Measurements from ENCODE around the gene MAGI1. TPM values are rescaled to one million over a fixed set of nuclear protein-coding genes. Genes with fewer than 3 reads are reported as not detected.

MAGI1 gene
- total RNA-seq, 5 donors from 2014 or later (not counting 1 experiment from before 2014, with no cell fraction given), result 0.23 to 0.63 (median 0.29) TPM

DNA sequence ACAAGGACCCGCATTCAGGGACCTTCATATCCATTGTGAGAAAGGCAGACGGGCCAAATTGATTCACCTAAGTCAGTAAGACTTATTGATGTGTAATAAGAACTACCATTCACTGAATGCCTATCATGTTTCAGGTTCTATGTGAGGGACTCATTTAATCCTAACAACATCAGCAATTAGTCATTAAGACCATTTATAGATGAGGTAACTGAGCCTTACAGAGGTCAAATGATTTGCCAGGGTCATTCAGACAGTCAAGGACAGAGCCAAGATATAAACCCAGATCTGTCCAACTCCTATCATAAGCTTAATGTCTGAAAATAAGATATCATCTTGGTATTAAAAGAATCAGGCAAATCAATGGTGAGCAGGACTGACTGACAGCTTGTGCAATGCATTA lies 453.8 kb downstream of the MAGI1 start:
- Mint-ChIP-seq H3K27ac (no peak overlapping the region), H3K36me3 (no peaks in the 10 kb centered on the region), H3K27me3 (no peaks in the 10 kb centered on the region), H3K9me3 (peaks cover 0 to 2% (median 0%) of the 10 kb centered on the region in 3 donors), H3K4me1 (no peaks in the 10 kb centered on the region), H3K4me3 (no peak overlapping the region)
- Histone ChIP-seq H3K27ac (ENCODE audit: low read length) (no peak overlapping the region), H3K27me3 (replicated peaks in 1 of 2; ENCODE audit: control insufficient read depth in 2 of 2, extremely low read depth in 1 of 2, insufficient read depth in 2 of 2, low read length in 1 of 2) (no peaks in the 10 kb centered on the region), H3K4me1 (ENCODE audit: control insufficient read depth in 1 of 2, extremely low read depth in 1 of 2, insufficient read depth in 2 of 2, low read length in 2 of 2) (no peaks in the 10 kb centered on the region), H3K36me3 (ENCODE audit: control insufficient read depth in 2 of 2, extremely low read depth in 1 of 2, insufficient read depth in 1 of 2, low read length in 1 of 2) (no peaks in the 10 kb centered on the region), H3K4me3 (ENCODE audit: control insufficient read depth in 1 of 2, extremely low read depth in 1 of 2, low read length in 1 of 2) (no peak overlapping the region), H3K9me3 (no peaks in the 10 kb centered on the region)
- WGBS (ENCODE audit: insufficient coverage), result no CpG with 5 or more reads among the region's 2 CpGs
- ATAC-seq (replicated peaks in 1 of 4) (no peak), DNase-seq (no peak)
- POLR2A ChIA-PET, result no interaction called here
- CTCF ChIA-PET, result no interaction called here

GRCh38 chr3:65584002-65584401 lies 454.7 kb downstream of the MAGI1 start:
- Mint-ChIP-seq H3K4me1 (no peaks in the 10 kb centered on the region), H3K27ac (no peak overlapping the region), H3K36me3 (no peaks in the 10 kb centered on the region), H3K9me3 (no peaks in the 10 kb centered on the region), H3K4me3 (no peak overlapping the region), H3K27me3 (no peaks in the 10 kb centered on the region)
- Histone ChIP-seq H3K27me3 (replicated peaks in 1 of 2; ENCODE audit: control insufficient read depth in 2 of 2, extremely low read depth in 1 of 2, insufficient read depth in 2 of 2, low read length in 1 of 2) (no peaks in the 10 kb centered on the region), H3K4me1 (ENCODE audit: control insufficient read depth in 1 of 2, extremely low read depth in 1 of 2, insufficient read depth in 2 of 2, low read length in 2 of 2) (no peaks in the 10 kb centered on the region), H3K4me3 (ENCODE audit: control insufficient read depth in 1 of 2, extremely low read depth in 1 of 2, low read length in 1 of 2) (no peak overlapping the region), H3K36me3 (ENCODE audit: control insufficient read depth in 2 of 2, extremely low read depth in 1 of 2, insufficient read depth in 1 of 2, low read length in 1 of 2) (no peaks in the 10 kb centered on the region), H3K27ac (ENCODE audit: low read length) (no peak overlapping the region), H3K9me3 (no peaks in the 10 kb centered on the region)
- POLR2A ChIA-PET, result no interaction called here
- no peak for DNase-seq
- ATAC-seq (replicated peaks in 1 of 4), result no peak
- CTCF ChIA-PET, result no interaction called here

DNA sequence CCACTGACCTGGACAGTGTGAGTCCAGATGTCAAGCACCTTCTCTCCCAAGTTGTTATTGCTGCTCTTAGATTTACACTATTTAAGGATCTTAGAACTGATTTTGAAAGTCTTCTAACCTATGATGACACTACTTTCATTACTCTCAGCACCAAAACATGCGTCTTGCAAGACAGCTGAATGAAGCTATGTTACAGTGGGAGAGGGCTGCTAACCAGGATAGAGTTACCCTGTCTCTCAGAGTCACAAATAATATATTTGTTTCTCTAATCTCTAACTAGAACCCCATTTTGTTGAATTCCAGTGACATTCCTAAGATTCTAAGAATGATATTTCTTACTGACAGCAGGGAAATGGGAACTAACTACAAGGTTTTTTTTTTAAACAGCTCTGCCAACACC lies 455.5 kb downstream of the MAGI1 start:
- Histone ChIP-seq H3K27ac (ENCODE audit: low read length) (no peak overlapping the region), H3K27me3 (replicated peaks in 1 of 2; ENCODE audit: control insufficient read depth in 2 of 2, extremely low read depth in 1 of 2, insufficient read depth in 2 of 2, low read length in 1 of 2) (no peaks in the 10 kb centered on the region), H3K9me3 (no peaks in the 10 kb centered on the region), H3K4me1 (ENCODE audit: control insufficient read depth in 1 of 2, extremely low read depth in 1 of 2, insufficient read depth in 2 of 2, low read length in 2 of 2) (no peaks in the 10 kb centered on the region), H3K36me3 (ENCODE audit: control insufficient read depth in 2 of 2, extremely low read depth in 1 of 2, insufficient read depth in 1 of 2, low read length in 1 of 2) (no peaks in the 10 kb centered on the region), H3K4me3 (ENCODE audit: control insufficient read depth in 1 of 2, extremely low read depth in 1 of 2, low read length in 1 of 2) (no peak overlapping the region)
- Mint-ChIP-seq H3K4me3 (no peak overlapping the region), H3K36me3 (no peaks in the 10 kb centered on the region), H3K9me3 (no peaks in the 10 kb centered on the region), H3K4me1 (no peaks in the 10 kb centered on the region), H3K27me3 (no peaks in the 10 kb centered on the region), H3K27ac (no peak overlapping the region)
- CTCF ChIA-PET, result no interaction called here
- DNase-seq, result no peak
- WGBS (ENCODE audit: insufficient coverage), result no CpG with 5 or more reads among the region's 1 CpG
- POLR2A ChIA-PET, result no interaction called here
- no peak for ATAC-seq (replicated peaks in 1 of 4)

DNA sequence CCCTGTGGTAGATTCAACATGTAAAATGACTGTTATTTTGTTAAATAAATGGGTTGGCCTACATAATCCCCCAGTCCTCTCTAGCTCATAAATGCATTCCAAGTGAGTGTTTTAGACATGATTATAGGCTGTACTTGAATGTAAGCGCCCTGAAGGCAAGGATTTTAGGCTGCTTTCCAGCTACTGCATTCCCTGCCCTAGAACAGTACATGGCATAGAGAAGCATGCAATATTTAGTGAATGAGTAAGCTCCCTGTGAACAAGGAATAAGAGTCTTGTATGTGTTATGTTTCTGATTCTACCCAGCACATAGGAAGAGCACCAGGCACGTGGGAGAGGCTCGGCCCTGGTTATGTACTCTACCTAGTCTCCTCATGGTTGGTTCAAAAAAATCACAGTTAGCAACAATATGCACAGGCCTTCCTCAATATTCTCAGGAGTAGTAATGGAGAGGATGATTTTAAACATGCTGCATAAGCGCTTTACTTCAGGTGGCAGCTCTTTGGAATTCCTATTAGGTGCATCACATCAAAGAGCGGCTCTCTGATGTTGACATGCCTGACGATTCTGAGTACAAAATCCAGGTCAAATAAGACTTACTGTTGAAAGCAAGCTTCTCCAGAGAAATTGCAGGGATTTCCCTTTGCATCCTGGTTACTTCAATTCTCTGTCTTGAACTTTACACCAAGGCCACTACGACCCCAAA lies 456.6 kb downstream of the MAGI1 start:
- Mint-ChIP-seq H3K36me3 (no peaks in the 10 kb centered on the region), H3K4me3 (no peak overlapping the region), H3K27me3 (no peaks in the 10 kb centered on the region), H3K4me1 (no peaks in the 10 kb centered on the region), H3K9me3 (no peaks in the 10 kb centered on the region), H3K27ac (no peak overlapping the region)
- Histone ChIP-seq H3K4me1 (ENCODE audit: control insufficient read depth in 1 of 2, extremely low read depth in 1 of 2, insufficient read depth in 2 of 2, low read length in 2 of 2) (no peaks in the 10 kb centered on the region), H3K27ac (ENCODE audit: low read length) (no peak overlapping the region), H3K36me3 (ENCODE audit: control insufficient read depth in 2 of 2, extremely low read depth in 1 of 2, insufficient read depth in 1 of 2, low read length in 1 of 2) (no peaks in the 10 kb centered on the region), H3K27me3 (replicated peaks in 1 of 2; ENCODE audit: control insufficient read depth in 2 of 2, extremely low read depth in 1 of 2, insufficient read depth in 2 of 2, low read length in 1 of 2) (no peaks in the 10 kb centered on the region), H3K4me3 (ENCODE audit: control insufficient read depth in 1 of 2, extremely low read depth in 1 of 2, low read length in 1 of 2) (no peak overlapping the region), H3K9me3 (no peaks in the 10 kb centered on the region)
- CTCF ChIA-PET, result no interaction called here
- WGBS (ENCODE audit: insufficient coverage), result 95% methylated on average over 3 of the region's 7 CpGs
- ATAC-seq (replicated peaks in 1 of 4) (no peak), DNase-seq (no peak)
- POLR2A ChIA-PET, result no interaction called here

DNA sequence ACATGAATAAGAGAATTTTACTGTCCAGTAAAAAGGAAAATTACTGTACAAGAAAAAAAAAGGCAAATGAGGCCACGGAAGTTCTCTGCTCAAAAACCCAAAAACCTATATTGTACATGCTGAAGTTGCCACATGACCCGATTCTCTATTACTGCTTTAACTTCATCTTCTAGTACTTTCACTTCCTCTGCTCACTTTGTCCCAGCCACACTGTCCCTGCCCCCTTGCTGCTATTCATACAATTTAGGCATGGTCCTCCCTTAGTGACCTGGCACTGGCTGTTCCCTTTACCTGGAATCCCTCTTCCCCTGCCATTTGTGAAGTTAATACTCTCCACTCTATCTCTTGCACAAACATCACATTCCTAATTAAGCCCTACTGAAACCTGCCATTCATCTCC lies 457.4 kb downstream of the MAGI1 start:
- CTCF ChIA-PET, result no interaction called here
- Histone ChIP-seq H3K36me3 (ENCODE audit: control insufficient read depth in 2 of 2, extremely low read depth in 1 of 2, insufficient read depth in 1 of 2, low read length in 1 of 2) (no peaks in the 10 kb centered on the region), H3K27me3 (replicated peaks in 1 of 2; ENCODE audit: control insufficient read depth in 2 of 2, extremely low read depth in 1 of 2, insufficient read depth in 2 of 2, low read length in 1 of 2) (no peaks in the 10 kb centered on the region), H3K4me3 (ENCODE audit: control insufficient read depth in 1 of 2, extremely low read depth in 1 of 2, low read length in 1 of 2) (no peak overlapping the region), H3K9me3 (no peaks in the 10 kb centered on the region), H3K4me1 (ENCODE audit: control insufficient read depth in 1 of 2, extremely low read depth in 1 of 2, insufficient read depth in 2 of 2, low read length in 2 of 2) (no peaks in the 10 kb centered on the region), H3K27ac (ENCODE audit: low read length) (no peak overlapping the region)
- H3K9me3 Mint-ChIP-seq, result peaks cover 0 to 6% (median 0%) of the 10 kb centered on the region in 3 donors
- DNase-seq, result no peak
- no peaks in the 10 kb centered on the region for H3K4me1 Mint-ChIP-seq
- H3K36me3 Mint-ChIP-seq, result no peaks in the 10 kb centered on the region
- ATAC-seq (replicated peaks in 1 of 4), result no peak
- H3K27ac Mint-ChIP-seq, result no peak overlapping the region
- WGBS (ENCODE audit: insufficient coverage), result 79% methylated on average over 2 of the region's 2 CpGs
- no peak overlapping the region for H3K4me3 Mint-ChIP-seq
- H3K27me3 Mint-ChIP-seq, result no peaks in the 10 kb centered on the region
- POLR2A ChIA-PET, result no interaction called here

DNA sequence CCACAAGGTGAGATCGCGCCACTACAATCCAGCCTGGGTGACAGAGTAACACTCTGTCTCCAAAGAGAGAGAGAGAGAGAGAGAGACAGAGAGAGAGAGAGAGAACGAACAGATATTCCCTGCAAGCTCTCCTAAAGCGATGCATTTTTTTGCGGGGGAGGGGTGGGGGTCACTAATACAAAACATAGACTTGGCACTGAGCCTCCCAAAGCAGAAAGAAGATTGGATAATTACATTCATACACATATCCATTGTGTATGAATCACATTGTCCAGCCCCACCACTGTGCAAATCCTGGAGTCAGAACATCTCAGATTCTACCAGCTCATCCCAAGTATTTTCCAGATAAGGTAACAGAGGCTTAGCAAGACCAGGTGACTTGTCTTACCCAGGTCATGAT lies 459.9 kb downstream of the MAGI1 start:
- no peak overlapping the region for H3K4me3 Mint-ChIP-seq
- Histone ChIP-seq H3K4me3 (ENCODE audit: control insufficient read depth in 1 of 2, extremely low read depth in 1 of 2, low read length in 1 of 2) (no peak overlapping the region), H3K27ac (ENCODE audit: low read length) (no peak overlapping the region), H3K36me3 (ENCODE audit: control insufficient read depth in 2 of 2, extremely low read depth in 1 of 2, insufficient read depth in 1 of 2, low read length in 1 of 2) (no peaks in the 10 kb centered on the region), H3K27me3 (replicated peaks in 1 of 2; ENCODE audit: control insufficient read depth in 2 of 2, extremely low read depth in 1 of 2, insufficient read depth in 2 of 2, low read length in 1 of 2) (no peaks in the 10 kb centered on the region), H3K9me3 (no peaks in the 10 kb centered on the region), H3K4me1 (ENCODE audit: control insufficient read depth in 1 of 2, extremely low read depth in 1 of 2, insufficient read depth in 2 of 2, low read length in 2 of 2) (no peaks in the 10 kb centered on the region)
- H3K36me3 Mint-ChIP-seq, result no peaks in the 10 kb centered on the region
- ChIA-PET CTCF (no interaction called here), POLR2A (no interaction called here)
- WGBS (ENCODE audit: insufficient coverage), result 100% methylated on average over 2 of the region's 5 CpGs
- no peaks in the 10 kb centered on the region for H3K4me1 Mint-ChIP-seq
- H3K9me3 Mint-ChIP-seq, result peaks cover 0 to 11% (median 0%) of the 10 kb centered on the region in 3 donors
- DNase-seq (no peak), ATAC-seq (replicated peaks in 1 of 4) (no peak)
- H3K27ac Mint-ChIP-seq, result no peak overlapping the region
- H3K27me3 Mint-ChIP-seq, result no peaks in the 10 kb centered on the region

DNA sequence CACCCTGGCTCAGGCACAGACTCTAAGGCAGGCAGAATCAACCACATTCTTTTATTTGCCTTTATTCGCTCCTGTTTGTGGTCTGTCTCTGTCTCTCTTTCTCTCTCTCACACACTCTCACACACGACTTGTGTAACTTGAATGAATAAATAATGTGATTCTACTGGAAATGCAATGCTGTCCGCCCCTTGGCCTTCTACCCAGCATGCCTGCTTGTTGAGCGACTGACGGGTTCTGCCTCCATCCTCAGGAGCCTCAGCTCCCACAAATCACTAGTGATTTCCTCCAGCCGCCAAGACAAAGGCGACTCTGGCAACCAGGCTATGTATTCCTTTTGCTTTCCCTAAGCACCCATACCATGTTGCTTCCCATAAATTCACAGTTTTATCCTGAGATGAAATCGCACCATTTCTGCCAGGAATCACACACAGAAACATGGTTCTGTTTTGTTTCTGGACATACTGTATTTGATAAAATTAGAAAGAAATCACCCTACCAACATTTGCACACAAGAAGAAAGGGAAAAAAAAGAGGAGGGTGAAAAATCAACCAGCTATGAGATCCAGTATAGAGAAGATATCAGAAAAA lies 460.8 kb downstream of the MAGI1 start:
- no peaks in the 10 kb centered on the region for H3K36me3 Mint-ChIP-seq
- ChIA-PET CTCF (no interaction called here), POLR2A (no interaction called here)
- DNase-seq (no peak), ATAC-seq (replicated peaks in 1 of 4) (no peak)
- H3K9me3 Mint-ChIP-seq, result peaks cover 0 to 11% (median 0%) of the 10 kb centered on the region in 3 donors
- no peak overlapping the region for H3K27ac Mint-ChIP-seq
- no peaks in the 10 kb centered on the region for H3K27me3 ChIP-seq (replicated peaks in 1 of 2; ENCODE audit: control insufficient read depth in 2 of 2, extremely low read depth in 1 of 2, insufficient read depth in 2 of 2, low read length in 1 of 2)
- no peaks in the 10 kb centered on the region for H3K4me1 ChIP-seq (ENCODE audit: control insufficient read depth in 1 of 2, extremely low read depth in 1 of 2, insufficient read depth in 2 of 2, low read length in 2 of 2)
- H3K4me3 Mint-ChIP-seq, result no peak overlapping the region
- WGBS (ENCODE audit: insufficient coverage), result 100% methylated on average over 1 of the region's 8 CpGs
- H3K4me1 Mint-ChIP-seq, result no peaks in the 10 kb centered on the region
- H3K9me3 ChIP-seq, result no peaks in the 10 kb centered on the region
- no peak overlapping the region for H3K4me3 ChIP-seq (ENCODE audit: control insufficient read depth in 1 of 2, extremely low read depth in 1 of 2, low read length in 1 of 2)
- H3K27me3 Mint-ChIP-seq, result no peaks in the 10 kb centered on the region
- no peaks in the 10 kb centered on the region for H3K36me3 ChIP-seq (ENCODE audit: control insufficient read depth in 2 of 2, extremely low read depth in 1 of 2, insufficient read depth in 1 of 2, low read length in 1 of 2)
- H3K27ac ChIP-seq (ENCODE audit: low read length), result no peak overlapping the region
